HG02852 (cell line): ENCODE results near the gene PFN3.
A peak's percentile ranks its signal among the peaks of the same experiment; 100 is the strongest.

Experiments used
- ATAC-seq: cut with Tn5 transposase; IDR thresholded peaks from one replicate; pipeline ENCODE4 v1.9.1; 2021; ENCODE audit warnings: mild to moderate bottlenecking, moderate library complexity; ENCODE audit not compliant: unreplicated experiment

Gene PFN3, protein sequence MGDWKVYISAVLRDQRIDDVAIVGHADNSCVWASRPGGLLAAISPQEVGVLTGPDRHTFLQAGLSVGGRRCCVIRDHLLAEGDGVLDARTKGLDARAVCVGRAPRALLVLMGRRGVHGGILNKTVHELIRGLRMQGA

DNA sequence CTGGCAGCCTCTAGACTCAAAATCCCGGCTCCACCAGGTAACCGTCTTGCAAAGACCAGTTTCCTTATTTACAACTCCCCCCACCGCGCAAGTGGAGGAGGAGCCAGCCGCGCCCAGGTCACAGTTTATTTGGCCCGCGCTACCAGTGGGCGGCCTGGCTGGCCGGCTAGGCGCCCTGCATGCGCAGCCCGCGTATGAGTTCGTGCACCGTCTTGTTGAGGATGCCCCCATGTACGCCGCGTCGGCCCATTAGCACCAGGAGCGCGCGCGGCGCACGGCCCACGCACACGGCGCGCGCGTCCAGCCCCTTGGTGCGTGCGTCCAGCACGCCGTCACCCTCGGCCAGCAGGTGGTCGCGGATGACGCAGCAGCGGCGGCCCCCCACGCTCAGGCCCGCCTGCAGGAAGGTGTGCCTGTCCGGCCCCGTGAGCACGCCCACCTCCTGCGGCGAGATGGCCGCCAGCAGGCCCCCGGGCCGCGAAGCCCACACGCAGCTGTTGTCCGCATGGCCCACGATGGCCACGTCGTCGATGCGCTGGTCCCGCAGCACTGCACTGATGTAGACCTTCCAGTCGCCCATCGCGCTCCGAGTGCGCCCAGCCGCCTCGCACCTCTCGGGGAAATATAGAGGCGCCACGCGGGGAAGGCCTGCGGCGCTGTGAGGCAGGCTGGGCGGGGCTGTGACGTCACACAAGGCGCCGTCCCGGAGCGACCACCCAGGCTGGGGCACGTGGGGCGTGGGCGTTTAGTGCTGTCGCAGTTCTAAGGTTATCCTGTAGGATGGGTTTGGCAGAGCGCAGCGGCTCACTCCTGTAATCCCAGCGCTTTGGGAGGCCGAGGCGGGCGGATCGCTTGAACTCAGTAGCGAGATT, at the start of gene PFN3:
Gene PFN3, minus strand, starts transcription at position 665 of the 872 bp plus-strand sequence. Its CDS starts 85 bp downstream, at position 580.
- ATAC-seq = no peak

DNA sequence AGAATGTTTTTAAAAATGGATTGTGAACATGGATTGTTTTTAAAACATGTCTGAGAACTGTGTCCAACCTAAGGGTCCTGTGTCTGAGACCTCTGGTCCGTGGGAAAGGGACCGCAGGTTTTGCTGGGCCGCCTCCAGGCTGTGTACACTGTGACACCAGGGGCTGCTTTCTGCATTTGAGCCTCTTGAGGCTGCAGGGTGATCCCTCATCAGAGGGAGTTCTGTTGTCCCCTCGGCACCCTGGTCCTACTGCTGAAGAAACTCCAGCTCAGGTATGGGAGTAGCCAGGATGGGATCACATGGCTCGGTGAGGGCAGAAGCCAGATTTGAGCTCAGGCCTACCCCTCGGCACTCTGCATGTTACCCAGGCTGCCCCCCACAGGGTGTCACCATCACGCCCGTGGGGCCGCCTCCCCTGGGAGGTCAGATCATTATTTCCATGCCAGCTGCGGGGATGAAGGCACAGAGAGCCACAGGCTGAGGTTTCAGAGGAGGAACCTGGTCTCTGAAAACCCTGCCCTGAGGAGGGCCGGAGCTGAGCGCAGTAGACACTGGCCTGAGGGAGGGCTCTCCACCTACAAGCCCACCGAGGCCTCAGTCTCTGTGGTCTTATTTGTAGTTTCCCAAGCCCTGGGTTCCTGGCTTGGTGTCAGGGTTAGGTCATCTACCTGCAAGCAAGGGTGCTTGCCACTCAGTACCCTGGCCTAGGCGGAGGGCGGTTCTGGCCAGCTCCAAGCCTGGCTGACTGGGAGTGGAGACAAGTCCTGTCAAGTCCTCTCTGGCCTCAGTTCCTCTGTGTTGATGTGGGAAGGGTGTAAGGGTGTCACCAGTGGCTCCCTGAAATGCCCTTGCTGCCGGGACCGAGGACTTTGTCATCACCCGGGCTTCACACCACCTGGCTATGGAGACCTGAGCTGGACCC, 48.9 kb upstream of the PFN3 start:
- ATAC-seq = no peak

DNA sequence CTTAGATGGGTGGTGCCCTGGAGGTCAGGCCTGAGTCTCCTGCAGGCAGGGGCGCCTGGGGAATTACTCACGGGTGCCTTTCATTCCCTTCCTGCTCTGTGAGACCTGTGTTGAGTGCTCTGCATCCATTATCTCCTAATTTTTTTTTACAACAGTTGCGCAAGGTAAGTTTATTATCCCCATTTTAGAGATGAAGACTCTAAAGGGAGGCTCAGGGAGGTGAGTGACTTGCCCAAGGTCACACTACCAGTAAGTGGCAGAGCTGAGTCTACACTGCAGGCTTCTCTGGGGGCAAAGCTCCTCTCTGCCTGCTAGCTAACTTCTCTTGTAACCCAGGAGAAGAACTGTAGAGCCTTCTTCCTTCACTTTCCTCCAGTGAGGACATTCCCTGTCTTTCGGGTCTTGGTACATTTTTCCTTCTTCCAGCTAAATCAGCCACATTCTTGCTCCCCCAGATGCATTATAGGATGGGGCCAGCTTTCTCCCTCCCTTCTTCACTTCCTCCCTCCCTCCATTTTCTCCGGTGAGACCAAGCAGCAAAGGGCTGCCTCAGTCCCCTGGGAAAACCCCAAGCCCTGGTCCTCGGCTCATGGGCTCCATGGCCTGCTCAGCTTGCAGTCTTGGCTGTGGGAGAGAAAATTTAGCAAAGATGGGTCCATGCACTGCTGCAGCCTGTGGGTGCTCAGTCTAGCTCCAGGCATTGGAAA, 47.9 kb upstream of the PFN3 start:
- no peak for ATAC-seq

DNA sequence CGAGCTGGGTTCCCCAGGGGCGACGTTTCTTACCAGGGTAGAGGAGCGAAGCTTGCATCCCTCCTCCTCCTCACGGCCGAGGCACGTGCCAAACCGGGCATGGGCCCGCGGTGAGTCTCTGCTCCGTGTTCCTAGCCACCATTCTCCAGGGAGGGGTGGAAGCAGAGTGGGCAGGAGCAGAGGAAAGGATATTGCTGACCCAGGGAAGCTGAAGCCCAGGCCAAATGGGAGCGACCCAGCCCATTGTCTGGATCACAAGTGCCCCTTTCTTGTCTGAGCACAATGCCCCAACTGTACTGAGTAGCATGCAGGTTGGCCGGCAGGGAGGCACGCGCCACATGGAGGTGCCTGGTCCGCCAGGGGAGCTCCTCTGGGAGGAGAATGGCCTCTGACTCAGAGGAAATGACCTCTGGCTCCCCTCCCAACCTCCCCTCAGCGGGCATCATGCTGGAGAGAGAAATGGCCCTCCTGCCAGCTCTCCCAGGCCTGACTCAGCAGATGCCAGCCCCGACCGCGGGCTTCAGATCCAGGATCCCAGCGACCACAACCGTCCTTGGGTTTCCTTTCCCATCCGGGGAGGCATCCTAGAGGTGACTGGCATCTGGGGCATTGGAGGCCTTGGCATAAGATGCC, 47.3 kb upstream of the PFN3 start:
- no peak for ATAC-seq

DNA sequence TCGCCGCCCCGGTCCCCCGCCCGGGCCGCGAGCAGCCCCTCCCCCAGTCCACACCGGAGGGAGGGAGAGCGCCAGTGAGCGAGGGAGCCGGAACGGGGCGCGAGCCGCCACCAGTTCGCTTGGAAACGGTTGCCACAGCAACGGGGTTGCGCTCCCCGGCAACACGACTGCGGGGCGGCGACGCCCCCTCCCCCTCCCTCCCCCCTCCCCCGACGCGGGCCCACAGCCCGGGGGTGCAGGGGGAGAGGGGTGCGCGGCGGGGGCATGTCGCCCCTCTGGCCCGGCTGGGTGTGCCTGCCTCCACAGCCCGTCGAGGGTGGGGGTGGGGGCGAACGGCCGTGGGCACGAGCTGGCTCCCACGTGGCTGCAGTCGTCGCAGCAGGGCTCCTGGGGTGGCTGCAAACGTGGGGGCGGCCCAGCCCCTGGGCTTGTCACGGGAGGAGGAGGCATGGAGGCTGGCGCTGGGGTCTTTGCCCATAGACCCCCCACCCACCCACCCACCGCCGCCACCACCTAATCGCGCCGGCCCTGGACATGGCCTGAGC, 46.7 kb upstream of the PFN3 start:
- peak; percentile 35 for ATAC-seq

DNA sequence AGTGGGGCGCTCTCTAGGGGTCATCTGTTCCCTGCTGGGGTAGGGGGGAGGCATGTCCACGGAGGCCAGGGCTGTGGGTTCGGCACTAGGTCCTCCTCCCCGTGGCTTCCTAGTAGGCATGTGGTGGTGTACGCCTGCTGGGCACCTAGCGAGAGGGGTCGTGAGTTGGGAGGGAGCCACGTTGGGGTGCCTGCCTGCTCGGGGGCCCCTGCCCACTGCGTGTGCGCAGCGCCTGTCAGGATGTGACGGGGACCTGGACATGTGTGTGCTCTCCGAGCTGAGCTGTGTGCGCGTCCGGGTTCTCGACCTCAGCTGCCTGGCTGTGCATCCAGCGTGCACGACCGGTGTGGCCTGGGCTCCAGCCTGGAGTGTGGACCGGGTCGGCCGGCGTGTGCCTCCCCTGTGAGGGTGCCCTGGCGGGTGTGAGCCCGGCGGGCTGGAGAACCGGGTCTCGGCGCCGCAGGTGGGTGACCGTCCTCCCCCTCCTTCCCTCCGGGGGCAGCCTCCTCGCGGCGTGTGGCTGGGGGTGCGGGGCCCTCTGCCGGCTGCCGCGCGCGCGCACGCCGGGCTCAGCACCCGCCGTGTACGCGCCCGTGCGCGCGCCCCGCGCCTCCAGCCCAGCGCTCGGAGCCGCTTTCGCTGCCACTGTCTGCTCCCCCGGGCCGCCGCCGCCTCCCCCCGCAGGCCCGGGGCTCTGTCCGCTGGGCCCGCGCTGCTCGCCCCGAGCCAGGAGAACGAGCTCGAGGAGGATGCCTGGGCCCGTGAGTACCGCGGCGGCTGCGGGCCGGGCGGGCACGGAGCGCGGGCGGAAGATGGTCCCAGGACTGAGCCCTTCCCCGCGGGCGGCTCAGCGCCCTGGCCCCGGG, 46.0 kb upstream of the PFN3 start, which contains the start of gene PRR7:
Gene PRR7, plus strand, starts transcription at position 615 of the 866 bp plus-strand sequence. CDS start 8,254 bp downstream, outside the sequence.
- ATAC-seq = peak; percentile 54

DNA sequence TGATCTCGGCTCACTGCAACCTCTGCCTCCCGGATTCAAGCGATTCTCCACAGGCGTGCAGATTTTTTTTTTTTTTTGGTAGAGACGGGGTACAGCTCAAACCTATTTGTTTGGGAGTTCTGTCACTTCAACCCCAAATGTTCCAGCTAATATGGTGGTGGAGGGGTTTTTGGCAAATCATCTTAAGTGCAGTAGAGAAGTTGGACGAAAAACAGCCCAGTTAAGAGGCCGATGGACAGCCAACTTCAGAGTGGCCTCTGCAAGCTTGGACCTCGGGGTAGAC, 45.4 kb upstream of the PFN3 start:
- ATAC-seq = no peak

DNA sequence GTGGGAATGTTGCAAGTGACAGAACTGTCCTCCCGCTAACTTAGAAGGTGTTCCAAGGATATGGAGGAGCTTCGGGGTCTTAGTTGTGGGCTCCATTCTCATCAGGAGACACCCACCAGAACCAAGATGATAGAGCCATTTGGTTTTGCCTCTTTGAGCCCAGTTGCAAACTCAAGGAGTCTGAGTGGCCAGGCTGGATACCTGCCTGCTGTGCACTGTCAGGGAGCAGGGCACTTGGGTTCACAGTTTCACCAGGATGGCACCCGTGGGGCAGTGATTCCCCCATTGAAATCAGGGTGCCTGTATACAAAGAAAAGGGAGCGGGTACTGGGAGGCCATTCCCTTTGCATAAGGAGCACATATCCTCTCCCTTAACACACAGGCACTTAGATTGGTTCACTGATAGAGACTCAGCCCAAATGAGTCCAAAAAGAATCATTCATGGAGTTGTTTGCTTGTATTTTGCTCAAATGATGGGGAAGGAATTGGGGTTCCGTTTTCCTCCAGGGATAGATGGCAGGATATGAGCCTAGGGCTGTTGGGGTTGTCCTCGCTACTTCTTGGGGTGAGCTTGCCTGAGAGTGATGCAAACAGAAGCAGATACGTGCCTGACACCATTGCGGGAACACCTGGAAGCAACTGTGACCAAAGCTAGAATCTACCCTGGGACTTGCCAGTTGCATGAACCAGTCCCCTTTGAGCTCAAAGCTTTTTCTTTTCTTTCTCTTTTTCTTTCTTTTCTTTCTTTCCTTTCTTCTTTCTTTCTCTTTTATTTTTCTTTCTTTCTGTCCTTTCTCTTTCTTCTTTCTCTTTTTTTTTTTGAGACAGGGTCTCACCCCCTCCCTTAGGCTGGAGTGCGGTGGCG, 44.8 kb upstream of the PFN3 start:
- no peak for ATAC-seq

DNA sequence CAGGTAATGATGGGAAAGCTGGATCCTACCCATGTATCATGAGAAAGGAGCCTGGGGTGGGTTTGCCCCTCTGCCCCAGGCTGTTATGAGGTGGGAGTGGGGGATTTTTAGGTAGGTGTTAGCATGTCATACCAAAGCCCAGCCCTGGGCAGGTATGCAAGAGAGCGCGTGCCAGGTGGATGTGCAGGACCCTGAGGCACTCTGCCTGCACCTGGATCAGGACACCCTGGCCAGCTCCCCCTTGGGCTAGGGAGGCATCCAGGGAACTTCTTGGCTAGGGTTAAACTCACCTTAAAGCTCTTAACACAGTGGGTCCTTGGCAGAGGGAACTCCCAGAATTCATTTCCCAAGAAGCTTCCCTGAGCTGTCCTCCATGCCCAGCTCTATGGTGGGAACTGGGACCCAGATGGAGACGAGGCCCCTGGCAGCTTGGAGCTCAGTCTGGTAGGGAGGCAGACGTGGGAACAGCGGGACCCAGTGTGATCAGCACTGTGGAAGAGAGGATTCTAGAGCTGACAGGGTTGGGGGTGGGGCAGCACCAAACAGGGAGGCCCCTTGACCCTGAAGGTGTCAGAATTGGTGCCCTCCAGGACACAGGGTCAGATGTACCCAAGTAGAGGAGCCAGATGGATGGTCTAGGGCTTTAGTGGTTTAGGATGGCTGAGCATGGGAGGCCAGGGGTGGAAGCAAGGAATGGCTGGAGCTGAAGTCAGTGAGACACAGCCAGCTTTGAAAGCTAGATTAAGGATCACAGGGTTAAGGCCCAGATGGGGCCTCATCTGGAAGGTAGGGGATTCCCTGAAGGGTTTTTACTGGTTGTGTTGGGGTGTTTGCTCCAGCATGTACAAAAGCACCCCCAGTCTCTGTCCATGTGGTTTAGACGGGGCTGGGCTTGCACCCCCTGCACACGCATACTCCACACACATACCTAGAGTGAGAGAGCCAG, 43.9 kb upstream of the PFN3 start:
- ATAC-seq = no peak

DNA sequence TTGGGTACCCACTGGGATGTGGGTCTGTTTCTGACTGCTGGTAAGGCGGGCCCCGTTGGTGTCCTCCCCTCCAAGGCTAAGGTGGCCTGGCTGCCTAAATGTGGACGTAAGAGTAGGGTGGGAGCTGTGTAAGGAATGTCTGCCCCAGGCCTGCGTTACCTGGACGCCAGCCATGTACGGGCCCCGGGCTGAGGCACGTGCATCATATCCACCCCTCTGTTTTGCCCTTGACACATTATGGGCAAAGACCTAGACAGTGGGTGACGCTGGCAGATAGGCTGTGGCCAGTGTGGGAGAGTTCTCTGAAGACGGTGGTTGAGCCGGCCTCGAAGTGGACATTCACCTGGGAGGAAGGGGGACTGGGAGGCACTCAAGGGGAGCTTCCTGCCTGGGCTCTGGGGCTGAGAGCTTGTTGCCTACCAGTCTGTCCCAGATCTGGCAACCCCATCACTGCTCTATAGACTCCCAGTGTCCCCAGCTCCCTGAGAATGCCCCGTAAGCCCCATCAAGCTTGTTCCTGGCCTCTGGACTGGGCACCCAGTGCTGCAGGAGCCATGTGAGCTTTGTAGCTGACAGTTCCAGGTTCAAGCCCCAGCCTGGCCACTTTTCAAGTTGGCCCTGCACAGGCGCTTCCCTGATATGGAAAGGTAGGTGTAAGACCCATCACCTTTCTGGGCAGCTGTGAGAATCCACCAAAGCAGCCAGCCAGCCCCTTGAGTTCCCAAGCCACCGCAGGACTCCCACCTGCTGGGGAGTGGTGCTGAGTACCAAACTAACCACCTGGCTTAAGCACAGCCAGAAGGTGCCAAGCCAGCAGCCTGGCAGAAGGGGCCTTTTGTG, 42.9 kb upstream of the PFN3 start:
- ATAC-seq = no peak

DNA sequence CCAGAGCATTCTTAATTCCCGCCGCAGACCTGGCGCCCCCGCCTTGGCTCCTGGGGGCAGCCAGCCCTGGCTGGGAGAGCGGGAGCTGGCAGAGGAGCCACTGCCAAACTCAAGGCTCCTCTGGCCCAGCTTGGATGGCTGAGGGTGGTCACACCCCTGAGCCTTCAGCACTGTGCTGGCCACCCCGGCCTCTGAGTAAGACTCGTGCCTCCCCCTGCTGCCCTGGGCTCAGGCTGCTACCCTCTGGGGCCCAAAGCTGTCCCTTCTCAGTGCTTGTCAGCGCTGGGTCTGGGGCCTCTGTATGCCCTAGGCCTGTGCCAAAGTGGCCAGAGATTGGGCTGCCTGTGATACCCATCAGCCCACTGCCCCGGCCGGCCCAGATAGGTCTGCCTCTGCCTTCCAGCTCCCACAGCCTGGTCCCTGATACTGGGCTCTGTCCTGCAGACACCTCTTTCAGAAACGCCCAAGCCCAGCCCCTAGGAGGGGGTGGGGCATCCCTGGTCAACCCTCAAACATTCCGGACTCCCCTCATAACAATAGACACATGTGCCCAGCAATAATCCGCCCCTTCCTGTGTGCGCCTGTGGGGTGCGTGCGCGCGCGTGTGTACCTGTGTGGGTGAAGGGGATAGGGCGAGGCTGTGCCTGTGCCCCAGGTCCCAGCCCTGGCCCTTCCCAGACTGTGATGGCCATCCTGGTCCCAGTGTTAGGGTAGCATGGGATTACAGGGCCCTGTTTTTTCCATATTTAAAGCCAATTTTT, 41.8 kb upstream of the PFN3 start:
- no peak for ATAC-seq

DNA sequence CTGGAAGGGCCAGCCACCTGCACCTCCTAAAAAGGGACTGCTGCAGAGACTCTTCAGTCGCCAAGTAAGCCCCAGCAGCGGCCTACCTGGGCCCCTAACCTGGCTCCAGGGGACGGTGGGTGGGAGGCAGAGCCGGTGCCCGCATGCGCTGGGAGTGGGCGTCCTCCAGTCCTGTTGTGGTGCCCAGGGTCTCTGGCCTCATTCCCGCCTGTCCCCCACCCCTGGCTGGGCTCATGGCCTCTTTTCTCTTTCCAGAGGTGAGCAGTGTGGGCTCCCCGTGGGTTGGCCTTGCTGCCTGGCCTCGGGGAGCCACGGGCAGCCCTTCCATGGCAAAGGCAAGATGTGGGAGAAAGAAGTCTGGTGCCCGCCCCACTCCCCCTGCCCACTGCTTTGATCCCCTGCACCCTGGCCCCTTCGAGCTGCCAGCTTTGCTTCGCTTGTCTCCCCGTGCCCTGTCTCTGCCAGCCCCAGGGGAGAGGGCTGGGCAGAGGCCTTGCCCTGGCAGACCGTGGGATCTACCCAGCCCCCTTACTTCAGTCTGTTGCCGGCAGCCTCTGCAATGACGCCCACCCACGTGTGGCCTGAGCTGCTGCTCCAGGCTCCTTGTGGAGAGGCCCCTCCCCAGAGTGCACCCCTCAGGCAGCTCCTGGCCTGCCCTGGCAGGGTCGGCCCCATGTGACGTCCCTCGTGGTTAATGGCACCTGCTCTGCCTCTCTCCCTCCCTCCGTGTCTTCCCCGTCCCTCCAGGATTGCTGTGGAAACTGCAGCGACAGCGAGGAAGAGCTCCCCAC, 40.7 kb upstream of the PFN3 start:
- ATAC-seq = no peak

DNA sequence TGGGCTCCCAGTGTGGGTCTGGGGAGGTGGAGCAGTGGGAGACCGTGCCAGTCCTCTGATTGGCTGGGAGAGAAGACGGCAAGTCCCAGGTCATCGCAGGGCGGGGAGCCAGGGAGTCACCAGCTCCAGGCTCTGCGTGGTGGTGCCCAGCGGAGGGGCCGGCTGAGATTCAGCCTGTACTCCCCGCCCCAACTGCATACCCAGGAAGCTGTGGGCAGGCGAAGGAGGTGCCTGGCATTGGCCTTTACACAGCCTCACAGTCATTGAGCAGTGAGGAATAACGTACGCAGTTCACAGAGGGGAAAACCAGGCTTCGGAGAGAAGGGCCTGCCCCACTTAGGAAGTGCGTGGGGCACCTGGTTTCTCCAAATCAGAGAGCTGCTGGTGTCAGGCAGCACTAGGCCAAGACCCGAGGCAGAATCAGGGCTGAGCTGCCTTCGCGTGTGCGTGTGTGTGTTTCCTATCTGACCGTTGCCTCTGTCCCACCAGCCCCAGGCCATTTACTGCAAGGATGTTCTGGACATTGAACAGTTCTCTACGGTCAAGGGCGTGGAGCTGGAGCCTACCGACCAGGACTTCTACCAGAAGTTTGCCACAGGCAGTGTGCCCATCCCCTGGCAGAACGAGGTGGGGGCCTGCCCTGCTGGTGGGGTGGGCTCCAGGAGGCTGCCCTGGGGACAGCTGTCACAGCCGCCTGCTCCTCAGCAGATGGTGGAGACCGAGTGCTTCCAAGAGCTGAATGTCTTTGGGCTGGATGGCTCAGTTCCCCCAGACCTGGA, 39.9 kb upstream of the PFN3 start:
- no peak for ATAC-seq

DNA sequence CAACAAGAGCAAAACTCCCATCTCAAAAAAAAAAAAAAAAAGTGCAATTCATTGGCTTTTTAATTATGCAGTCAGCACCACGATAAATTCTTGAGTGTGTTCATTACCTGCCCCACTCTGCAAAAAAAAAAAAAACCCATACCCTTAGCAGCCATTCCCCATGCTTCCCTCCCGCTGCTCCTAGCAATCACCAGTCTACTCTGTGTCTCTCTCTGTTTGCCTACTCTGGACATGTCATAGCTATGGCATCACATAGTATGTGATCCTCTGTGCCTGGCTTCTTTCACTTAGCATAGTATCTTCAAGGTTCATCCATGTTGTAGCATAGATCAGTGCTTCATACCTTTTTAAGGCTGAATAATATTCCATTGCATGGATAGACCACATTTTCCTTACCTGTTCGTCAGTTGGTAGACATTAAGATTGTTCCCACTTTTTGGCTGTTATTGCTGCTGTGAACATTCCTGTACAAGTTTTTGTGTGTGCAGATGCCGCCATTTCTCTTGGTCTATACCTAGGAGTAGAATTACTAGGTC, 39.1 kb upstream of the PFN3 start:
- no peak for ATAC-seq
